ENCODE results near the gene RFX5.

The RFX5 gene

DNA sequence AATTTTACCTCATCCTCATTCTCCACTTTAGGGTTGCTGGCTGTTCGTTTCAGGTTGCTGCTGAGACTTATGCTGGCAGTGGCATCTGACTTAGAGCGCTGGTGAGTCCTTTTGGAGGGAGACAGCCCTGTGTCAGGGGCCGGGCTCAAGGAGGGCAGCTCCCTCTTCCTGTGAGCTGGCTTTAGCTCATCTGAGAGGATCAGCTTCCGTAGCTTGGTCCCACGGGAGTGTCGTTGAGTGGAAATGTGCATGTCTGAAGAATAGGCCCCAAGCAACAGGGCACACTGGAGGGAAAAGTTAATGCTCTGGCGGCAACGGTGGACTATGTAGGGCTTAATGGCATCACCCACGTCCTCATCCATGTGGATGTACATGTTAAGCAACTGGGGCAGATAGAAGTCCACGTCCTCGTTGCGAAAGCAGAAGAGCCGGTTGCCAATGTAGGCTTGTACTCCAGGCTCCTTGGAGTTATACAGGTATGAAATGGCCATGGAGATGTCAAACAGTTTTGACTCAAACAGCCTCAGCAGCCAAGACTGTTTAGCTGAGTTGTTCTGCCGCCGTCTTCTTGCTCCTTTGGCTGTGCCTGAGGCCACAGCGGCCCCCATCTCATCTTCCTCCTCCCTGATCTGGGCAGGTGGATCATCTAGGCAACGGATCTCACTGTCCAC, 31.4 kb downstream of the RFX5 start:
- no peak for DNase-seq

GRCh38 chr1:151314137-151314875, 32.7 kb downstream of the RFX5 start:
- no peak for DNase-seq

DNA sequence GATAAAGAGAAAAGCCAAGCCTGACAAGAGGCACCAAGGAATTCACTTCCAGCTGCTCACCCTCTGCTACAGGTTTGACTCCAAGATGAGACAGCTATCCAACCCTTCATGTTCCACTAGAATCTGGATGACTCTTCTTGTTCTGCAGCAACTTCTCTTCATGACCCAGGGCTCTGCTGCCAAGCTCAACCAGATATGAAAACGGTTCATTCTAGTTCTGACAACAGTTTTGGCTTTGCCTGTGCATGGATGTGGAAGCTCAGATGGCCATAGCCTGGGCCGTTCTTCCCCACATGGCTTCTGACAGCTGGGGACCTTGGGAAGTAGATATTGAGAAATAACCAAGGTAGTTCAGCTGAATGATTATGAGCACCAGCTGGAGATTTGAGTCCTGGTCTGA, 33.6 kb downstream of the RFX5 start:
- no peak for DNase-seq

DNA sequence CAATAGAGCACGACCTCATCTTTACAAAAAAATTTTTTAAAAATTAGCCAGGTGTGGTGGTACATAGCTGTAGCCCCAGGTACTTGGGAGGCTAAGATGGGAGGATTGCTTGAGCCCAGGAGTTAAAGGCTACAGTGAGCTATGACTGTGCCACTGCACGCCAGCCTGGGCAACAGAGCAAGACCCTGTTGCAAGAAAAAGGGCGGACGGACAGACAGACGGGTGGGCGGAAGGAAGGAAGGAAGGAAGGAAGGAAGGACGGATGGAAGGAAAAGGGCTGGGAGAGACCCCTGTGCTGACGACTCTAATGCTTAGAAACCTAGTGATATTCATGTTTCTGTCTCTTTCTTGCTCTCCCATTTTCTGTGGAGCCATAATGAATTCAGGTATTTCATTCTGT, 34.2 kb downstream of the RFX5 start:
- no peak for DNase-seq

DNA sequence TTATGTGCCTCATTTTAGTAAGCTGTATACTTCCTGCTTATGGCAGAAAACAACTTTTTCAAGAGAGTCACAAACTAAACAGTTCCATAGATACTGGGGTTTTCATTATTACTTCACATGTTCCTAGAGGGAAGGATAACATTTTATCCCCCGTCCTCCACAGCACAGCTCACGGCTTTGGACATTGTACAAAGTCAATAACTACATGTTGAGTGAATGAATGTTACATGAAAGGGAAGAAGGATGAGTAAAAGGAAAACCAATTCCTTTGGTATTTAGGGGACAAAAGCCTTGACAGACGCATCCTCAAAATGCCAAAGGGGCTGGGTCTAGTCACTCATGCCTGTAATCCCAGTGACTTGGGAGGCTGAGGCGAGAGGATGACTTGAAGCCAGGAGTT, 34.6 kb downstream of the RFX5 start:
- DNase-seq = no peak

GRCh38 chr1:151311589-151312331, 35.3 kb downstream of the RFX5 start:
- peak; percentile 36 to 74 for DNase-seq

GRCh38 chr1:151311011-151311410, 36.0 kb downstream of the RFX5 start:
- DNase-seq = no peak

GRCh38 chr1:151309811-151310323, 37.2 kb downstream of the RFX5 start:
- DNase-seq = no peak

GRCh38 chr1:151294742-151295462, 52.1 kb downstream of the RFX5 start:
- no peak for DNase-seq

- DNase-seq = no peak
These were observed 54.0 kb downstream of the RFX5 start for GRCh38 chr1:151293093-151293492.

DNA sequence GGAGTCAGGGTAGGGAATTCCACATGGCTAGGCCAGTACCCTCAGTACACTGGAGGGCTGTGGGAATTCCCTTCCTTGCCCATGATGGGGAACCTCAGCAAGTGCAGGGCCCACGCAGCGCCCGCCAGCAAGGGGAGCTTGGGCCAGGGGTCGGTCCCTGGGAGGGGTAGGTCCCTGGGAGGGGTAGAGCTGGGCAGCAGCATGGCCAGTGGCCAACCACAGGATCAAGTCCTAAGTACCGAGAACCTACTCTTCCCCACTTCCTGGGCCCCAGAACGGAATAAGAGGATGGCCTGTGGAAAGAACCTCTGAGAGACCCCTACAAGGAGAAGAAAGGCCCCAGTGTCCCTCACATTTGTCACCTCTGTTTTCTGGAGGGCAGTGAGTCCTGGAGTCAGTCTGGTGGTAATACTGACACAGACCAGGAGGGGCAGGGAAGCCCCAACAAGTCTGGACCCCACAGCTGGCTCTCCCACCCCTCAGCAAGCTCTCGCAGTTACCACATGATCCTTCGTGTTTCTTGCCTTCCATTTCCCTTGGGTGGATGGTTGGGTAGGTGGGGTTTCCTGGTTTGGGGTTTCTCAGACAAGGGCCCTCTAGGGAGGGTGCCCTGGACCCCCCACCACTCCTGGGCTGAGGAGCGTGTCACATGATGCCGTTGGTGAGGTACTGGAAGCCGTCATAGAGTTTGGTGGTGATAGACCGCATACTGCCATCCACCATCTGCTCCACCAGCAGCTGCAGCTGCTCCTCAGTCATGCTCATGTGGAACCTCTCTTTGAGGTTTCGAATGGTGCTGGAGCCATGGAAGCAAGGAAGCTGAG, 54.6 kb downstream of the RFX5 start:
- DNase-seq = no peak

GRCh38 chr1:151290709-151291303, 56.2 kb downstream of the RFX5 start:
- DNase-seq = no peak

All from CD4-positive, alpha-beta T cell treated with Interferon alpha-2 for 1 hour (primary cell).